Measurements from ENCODE around the gene MAPK14. TPM values are rescaled to one million over a fixed set of nuclear protein-coding genes. Genes with fewer than 3 reads are reported as not detected.

Gene MAPK14
- total and polyA plus RNA-seq, 2 donors (not counting 1 experiment from before 2014, with no cell fraction given), result 55.9 to 57.8 TPM

DNA sequence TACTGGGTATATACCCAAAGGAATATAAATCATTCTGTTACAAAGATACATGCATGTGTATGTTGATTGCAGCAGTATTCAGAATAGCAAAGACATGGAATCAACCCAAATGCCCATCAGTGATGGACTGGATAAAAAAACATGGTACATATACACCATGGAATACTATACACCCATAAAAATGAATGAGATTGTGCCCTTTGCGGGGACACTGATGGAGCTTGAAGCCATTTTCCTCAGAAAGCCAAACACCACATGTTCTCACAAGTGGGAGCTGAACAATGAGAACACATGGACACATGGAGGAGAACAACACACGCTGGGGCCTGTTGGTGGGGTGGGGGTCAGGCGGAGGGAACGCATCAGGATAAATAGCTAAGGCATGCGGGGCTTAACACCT is 61.4 kb downstream of the MAPK14 start:
- Histone ChIP-seq H3K4me2 (ENCODE audit: extremely low read depth, insufficient read depth, low read length) (no peak overlapping the region), H4K20me1 (ENCODE audit: control insufficient read depth, extremely low read depth, insufficient read depth, low read length) (no peaks in the 10 kb centered on the region), H3K9me3 (ENCODE audit: control insufficient read depth, insufficient read depth, low read depth, low read length) (no peaks in the 10 kb centered on the region), H2AFZ (ENCODE audit: low read length) (no peak overlapping the region), H3K9ac (ENCODE audit: insufficient read depth, low read length) (no peak overlapping the region), H3K27me3 (ENCODE audit: control insufficient read depth, insufficient read depth, low read length) (no peaks in the 10 kb centered on the region), H3K4me1 (ENCODE audit: control insufficient read depth, extremely low read depth, insufficient read depth, low read length) (no peaks in the 10 kb centered on the region), H3K27ac (ENCODE audit: insufficient read depth, low read length) (no peak overlapping the region), H3K4me3 (replicated peaks in 1 of 4; ENCODE audit: control extremely low read depth in 1 of 4, insufficient read depth in 1 of 4, low read depth in 3 of 4, low read length in 4 of 4) (no peak overlapping the region), H3K36me3 (ENCODE audit: control insufficient read depth, insufficient read depth, low read length) (no peaks in the 10 kb centered on the region), H3K79me2 (ENCODE audit: control insufficient read depth, insufficient read depth, low read length) (no peaks in the 10 kb centered on the region)
- no peak for DNase-seq (ENCODE audit: low read depth in 2 of 2)
- TF ChIP-seq EZH2 (IDR thresholded peaks at IDR 0.05; ENCODE audit: low read length, missing control alignments), result no peak
- TF ChIP-seq, protein P1, sequence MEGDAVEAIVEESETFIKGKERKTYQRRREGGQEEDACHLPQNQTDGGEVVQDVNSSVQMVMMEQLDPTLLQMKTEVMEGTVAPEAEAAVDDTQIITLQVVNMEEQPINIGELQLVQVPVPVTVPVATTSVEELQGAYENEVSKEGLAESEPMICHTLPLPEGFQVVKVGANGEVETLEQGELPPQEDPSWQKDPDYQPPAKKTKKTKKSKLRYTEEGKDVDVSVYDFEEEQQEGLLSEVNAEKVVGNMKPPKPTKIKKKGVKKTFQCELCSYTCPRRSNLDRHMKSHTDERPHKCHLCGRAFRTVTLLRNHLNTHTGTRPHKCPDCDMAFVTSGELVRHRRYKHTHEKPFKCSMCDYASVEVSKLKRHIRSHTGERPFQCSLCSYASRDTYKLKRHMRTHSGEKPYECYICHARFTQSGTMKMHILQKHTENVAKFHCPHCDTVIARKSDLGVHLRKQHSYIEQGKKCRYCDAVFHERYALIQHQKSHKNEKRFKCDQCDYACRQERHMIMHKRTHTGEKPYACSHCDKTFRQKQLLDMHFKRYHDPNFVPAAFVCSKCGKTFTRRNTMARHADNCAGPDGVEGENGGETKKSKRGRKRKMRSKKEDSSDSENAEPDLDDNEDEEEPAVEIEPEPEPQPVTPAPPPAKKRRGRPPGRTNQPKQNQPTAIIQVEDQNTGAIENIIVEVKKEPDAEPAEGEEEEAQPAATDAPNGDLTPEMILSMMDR (conservative IDR thresholded peaks at IDR 0.05 in 1 of 2, IDR thresholded peaks at IDR 0.05 in 1 of 2; ENCODE audit: low read depth in 1 of 2, low read length in 2 of 2), result no peak

DNA sequence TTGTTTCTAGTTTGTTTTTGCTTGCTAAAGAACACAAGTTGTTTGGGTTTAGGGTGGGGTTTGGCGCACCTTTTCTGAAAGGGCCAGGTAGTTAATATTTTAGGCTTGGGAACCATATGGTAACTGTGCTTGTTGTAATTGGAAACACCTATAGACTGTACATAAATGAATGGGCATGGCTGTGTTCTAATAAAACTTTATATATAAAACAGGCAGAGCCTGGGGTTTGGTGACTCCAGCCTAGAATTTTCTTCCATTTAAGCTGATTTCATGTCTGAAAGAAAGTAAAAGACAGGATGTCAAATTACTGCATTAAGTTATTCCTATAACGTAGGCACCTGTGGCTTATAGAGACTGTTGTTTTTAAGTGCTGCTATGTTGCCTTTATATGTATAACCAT is 66.6 kb downstream of the MAPK14 start:
- no peak overlapping the region for H3K4me2 ChIP-seq (ENCODE audit: extremely low read depth, insufficient read depth, low read length)
- no peak overlapping the region for H3K27ac ChIP-seq (ENCODE audit: insufficient read depth, low read length)
- no peak for DNase-seq (ENCODE audit: low read depth in 2 of 2)
- H3K9me3 ChIP-seq (ENCODE audit: control insufficient read depth, insufficient read depth, low read depth, low read length), result no peaks in the 10 kb centered on the region
- H3K79me2 ChIP-seq (ENCODE audit: control insufficient read depth, insufficient read depth, low read length), result no peaks in the 10 kb centered on the region
- no peak overlapping the region for H3K9ac ChIP-seq (ENCODE audit: insufficient read depth, low read length)
- H2AFZ ChIP-seq (ENCODE audit: low read length), result no peak overlapping the region
- H3K4me1 ChIP-seq (ENCODE audit: control insufficient read depth, extremely low read depth, insufficient read depth, low read length), result no peaks in the 10 kb centered on the region
- no peaks in the 10 kb centered on the region for H3K27me3 ChIP-seq (ENCODE audit: control insufficient read depth, insufficient read depth, low read length)
- H3K4me3 ChIP-seq (replicated peaks in 1 of 4; ENCODE audit: control extremely low read depth in 1 of 4, insufficient read depth in 1 of 4, low read depth in 3 of 4, low read length in 4 of 4), result no peak overlapping the region
- H3K36me3 ChIP-seq (ENCODE audit: control insufficient read depth, insufficient read depth, low read length), result no peaks in the 10 kb centered on the region
- no peaks in the 10 kb centered on the region for H4K20me1 ChIP-seq (ENCODE audit: control insufficient read depth, extremely low read depth, insufficient read depth, low read length)
- TF ChIP-seq EZH2 (IDR thresholded peaks at IDR 0.05; ENCODE audit: low read length, missing control alignments), result no peak
- TF ChIP-seq, protein P1 (conservative IDR thresholded peaks at IDR 0.05 in 1 of 2, IDR thresholded peaks at IDR 0.05 in 1 of 2; ENCODE audit: low read depth in 1 of 2, low read length in 2 of 2), result no peak

DNA sequence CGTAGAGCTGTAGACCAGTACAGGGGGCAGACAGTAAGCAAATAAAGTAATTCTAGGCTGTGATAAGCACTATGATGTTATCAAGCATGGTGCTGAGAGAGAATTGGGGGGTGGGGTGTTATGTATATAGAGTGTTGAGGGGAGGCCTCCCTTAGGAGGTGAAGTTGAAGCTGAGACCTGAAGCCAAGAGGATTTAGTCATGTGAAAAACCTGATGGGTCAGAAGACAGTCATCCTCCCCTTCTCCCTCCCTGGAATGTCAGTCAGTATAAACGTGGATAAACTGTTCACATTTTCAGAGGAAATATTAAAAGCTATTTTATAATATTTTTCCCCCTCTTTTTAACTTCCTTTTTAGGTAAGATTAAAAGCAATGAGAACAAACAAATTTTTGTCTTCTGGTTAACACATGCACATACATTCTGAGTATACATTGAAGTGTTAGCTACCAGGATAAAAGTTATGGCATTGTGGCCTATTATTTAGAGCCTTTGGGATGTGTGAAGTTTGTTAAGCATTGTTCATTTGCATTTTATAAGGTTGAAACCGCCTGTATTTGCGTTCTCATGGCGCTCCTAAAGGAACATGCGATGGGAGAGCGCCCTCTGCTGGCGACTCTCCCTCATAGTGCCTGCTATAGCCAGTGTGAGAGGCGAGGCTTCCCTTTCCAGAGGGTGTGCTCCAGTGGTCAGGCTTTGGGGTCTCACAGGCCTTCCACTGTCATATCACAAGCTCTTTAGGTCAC is 67.3 kb downstream of the MAPK14 start:
- Histone ChIP-seq H3K36me3 (ENCODE audit: control insufficient read depth, insufficient read depth, low read length) (no peaks in the 10 kb centered on the region), H4K20me1 (ENCODE audit: control insufficient read depth, extremely low read depth, insufficient read depth, low read length) (no peaks in the 10 kb centered on the region), H2AFZ (ENCODE audit: low read length) (no peak overlapping the region), H3K9ac (ENCODE audit: insufficient read depth, low read length) (no peak overlapping the region), H3K4me1 (ENCODE audit: control insufficient read depth, extremely low read depth, insufficient read depth, low read length) (no peaks in the 10 kb centered on the region), H3K27ac (ENCODE audit: insufficient read depth, low read length) (no peak overlapping the region), H3K4me2 (ENCODE audit: extremely low read depth, insufficient read depth, low read length) (peak overlapping the region; percentile 4), H3K9me3 (ENCODE audit: control insufficient read depth, insufficient read depth, low read depth, low read length) (no peaks in the 10 kb centered on the region), H3K4me3 (replicated peaks in 1 of 4; ENCODE audit: control extremely low read depth in 1 of 4, insufficient read depth in 1 of 4, low read depth in 3 of 4, low read length in 4 of 4) (no peak overlapping the region), H3K27me3 (ENCODE audit: control insufficient read depth, insufficient read depth, low read length) (no peaks in the 10 kb centered on the region), H3K79me2 (ENCODE audit: control insufficient read depth, insufficient read depth, low read length) (no peaks in the 10 kb centered on the region)
- no peak for TF ChIP-seq EZH2 (IDR thresholded peaks at IDR 0.05; ENCODE audit: low read length, missing control alignments)
- TF ChIP-seq, protein P1 (conservative IDR thresholded peaks at IDR 0.05 in 1 of 2, IDR thresholded peaks at IDR 0.05 in 1 of 2; ENCODE audit: low read depth in 1 of 2, low read length in 2 of 2), result peak; percentile 88 to 92
- DNase-seq (ENCODE audit: low read depth in 2 of 2), result peak; percentile 56 to 80

Measured in fibroblast of lung (primary cell).